SK-N-SH (cell line): ENCODE results near the gene ARHGEF17. TPM values are rescaled to one million over a fixed set of nuclear protein-coding genes. Genes with fewer than 3 reads are reported as not detected.

ENCODE experiments used
- CTCF ChIA-PET: fragments of 300-600, 350-600 bp; formaldehyde crosslinking; extraction: SDS; loops from one replicate; lab custom pipeline; 2021; lab: Yijun Ruan, JAX
- POLR2A ChIA-PET: fragments of 350-600 bp; sonication (Branson Sonifier 250); formaldehyde crosslinking; extraction: SDS; loops from one replicate; lab custom pipeline; 2020; ENCODE audit warnings: antibody characterized with exemption, inconsistent platforms; lab: Yijun Ruan, JAX
- DNase-seq: peaks from one replicate; pipeline ENCODE4 v3.0.0; 2012
- H2AFZ ChIP-seq: fragments of 200-600 bp; sonication (generic); 2 replicates; pipeline ENCODE4 v1.8.1; 2016; ENCODE audit warnings: antibody characterized with exemption, mild to moderate bottlenecking, low read depth
- H3F3A ChIP-seq: fragments of 200-600 bp; sonication (generic); replicated peaks from 2 replicates; pipeline ENCODE3; 2016; ENCODE audit warnings: antibody characterized with exemption, mild to moderate bottlenecking; ENCODE audit not compliant: insufficient read depth
- H3K27ac ChIP-seq, 2 experiments: fragments of 200-500 bp in 1 of 2; fragments of 200-600 bp in 1 of 2; sonication (Bioruptor generic) in 1 of 2; sonication (generic), shearing (Covaris generic) in 1 of 2; 2 replicates each; pipeline versions ENCODE4 v1.5.1 to v1.6.1; 2014 to 2016; ENCODE audit warnings: low read depth in 2 of 2, inconsistent platforms in 1 of 2, low read length in 1 of 2, mild to moderate bottlenecking in 1 of 2, mixed read lengths in 1 of 2
- H3K27me3 ChIP-seq: fragments of 200-600 bp; sonication (generic), shearing (Covaris generic); 2 replicates; pipeline ENCODE4 v1.6.1; 2016; ENCODE audit warnings: mixed run types; ENCODE audit not compliant: insufficient read depth
- H3K36me3 ChIP-seq, 2 experiments: fragments of 200-500 bp in 1 of 2; fragments of 200-600 bp in 1 of 2; sonication (Bioruptor generic) in 1 of 2; sonication (generic) in 1 of 2; replicated peaks in 1 of 2; 2 replicates each; pipeline versions ENCODE3 to v1.5.1; 2014 to 2016; ENCODE audit warnings: low read length in 1 of 2, mild to moderate bottlenecking in 1 of 2; ENCODE audit not compliant: insufficient read depth in 2 of 2, control insufficient read depth in 1 of 2
- H3K4me1 ChIP-seq, 2 experiments: fragments of 200-500 bp in 1 of 2; fragments of 200-600 bp in 1 of 2; sonication (Bioruptor generic) in 1 of 2; sonication (generic), shearing (Covaris generic) in 1 of 2; 2 replicates each; pipeline versions ENCODE4 v1.5.1 to v1.6.1; 2014 to 2016; ENCODE audit warnings: low read depth in 1 of 2, low read length in 1 of 2, mixed run types in 1 of 2; ENCODE audit not compliant: insufficient read depth in 2 of 2, control insufficient read depth in 1 of 2
- H3K4me2 ChIP-seq: fragments of 200-600 bp; sonication (generic), shearing (Covaris generic); 2 replicates; pipeline ENCODE4 v1.6.1; 2017; ENCODE audit warnings: mixed run types
- H3K4me3 ChIP-seq, 2 experiments: fragments of 200-500 bp in 1 of 2; fragments of 200-600 bp in 1 of 2; sonication (Bioruptor generic) in 1 of 2; sonication (generic), shearing (Covaris generic) in 1 of 2; 2 replicates each; pipeline versions ENCODE4 v1.5.1 to v1.8.1; 2014 to 2016; ENCODE audit warnings: low read depth in 2 of 2, inconsistent platforms in 1 of 2, low read length in 1 of 2, mild to moderate bottlenecking in 1 of 2, mixed read lengths in 1 of 2, moderate library complexity in 1 of 2
- H3K79me2 ChIP-seq: fragments of 200-600 bp; sonication (generic); 2 replicates; pipeline ENCODE4 v1.8.1; 2017; ENCODE audit warnings: mild to moderate bottlenecking; ENCODE audit not compliant: insufficient read depth
- H3K9ac ChIP-seq: fragments of 200-600 bp; sonication (generic); 2 replicates; pipeline ENCODE4 v1.6.1; 2017; ENCODE audit warnings: mixed run types
- H3K9me2 ChIP-seq: fragments of 200-600 bp; sonication (generic); 2 replicates; pipeline ENCODE4 v1.6.1; 2017; ENCODE audit warnings: mixed run types
- H3K9me3 ChIP-seq: fragments of 200-600 bp; sonication (generic); 2 replicates; pipeline ENCODE4 v1.6.1; 2017; ENCODE audit warnings: mixed run types, mild to moderate bottlenecking, moderate library complexity
- H4K20me1 ChIP-seq: fragments of 200-600 bp; sonication (generic); 2 replicates; pipeline ENCODE4 v1.6.1; 2017; ENCODE audit warnings: mild to moderate bottlenecking, mixed run types; ENCODE audit not compliant: insufficient read depth
- CHD2 ChIP-seq: fragments of 150-350 bp; IDR thresholded peaks from 2 replicates; pipeline ENCODE4 v1.6.1; 2018; ENCODE audit warnings: low read length; ENCODE audit not compliant: partially characterized antibody
- ELF1 ChIP-seq: IDR thresholded peaks from 2 replicates; pipeline ENCODE4 v1.4.0; 2012
- GATA2 ChIP-seq: sonication (generic); formaldehyde crosslinking; IDR thresholded peaks from 2 replicates; pipeline ENCODE4 v1.5.0; 2020; ENCODE audit warnings: mild to moderate bottlenecking, missing genetic modification reagents
- IRF3 ChIP-seq: fragments of 150-350 bp; IDR thresholded peaks from 2 replicates; pipeline ENCODE4 v1.6.1; 2016; ENCODE audit warnings: mild to moderate bottlenecking, low read depth, low read length
- POLR2AphosphoS5 ChIP-seq: IDR thresholded peaks from 2 replicates; pipeline ENCODE4 v1.6.1; 2012; ENCODE audit warnings: low read depth, low read length
- RAD21 ChIP-seq: IDR thresholded peaks from 2 replicates; pipeline ENCODE4 v1.6.1; 2012; ENCODE audit warnings: mild to moderate bottlenecking, low read length
- RCOR1 ChIP-seq: fragments of 150-350 bp; IDR thresholded peaks from 2 replicates; pipeline ENCODE4 v1.6.1; 2017; ENCODE audit warnings: antibody characterized with exemption, low read length
- RFX5 ChIP-seq: IDR thresholded peaks from 2 replicates; pipeline ENCODE4 v1.6.1; 2012; ENCODE audit warnings: mild to moderate bottlenecking, improper control_type of control experiment, low read length
- SMC3 ChIP-seq: IDR thresholded peaks from 2 replicates; pipeline ENCODE4 v1.6.1; 2012; ENCODE audit warnings: low read depth, low read length, improper control_type of control experiment
- TCF12 ChIP-seq: IDR thresholded peaks from 2 replicates; pipeline ENCODE4 v1.4.0; 2012
- TEAD4 ChIP-seq: IDR thresholded peaks from 2 replicates; pipeline ENCODE4 v1.4.0; 2012; ENCODE audit warnings: mild to moderate bottlenecking, borderline replicate concordance; ENCODE audit not compliant: insufficient read depth
- USF1 ChIP-seq: IDR thresholded peaks from 2 replicates; pipeline ENCODE4 v1.4.0; 2012; ENCODE audit warnings: low read depth, borderline replicate concordance
- USF2 ChIP-seq: fragments of 150-350 bp; IDR thresholded peaks from 2 replicates; pipeline ENCODE4 v1.6.1; 2017; ENCODE audit warnings: antibody characterized with exemption, low read length, low read depth, borderline replicate concordance
- YY1 ChIP-seq: IDR thresholded peaks from 2 replicates; pipeline ENCODE4 v1.4.0; 2012; ENCODE audit warnings: low read depth, mild to moderate bottlenecking
- ZBTB33 ChIP-seq: IDR thresholded peaks from 2 replicates; pipeline ENCODE4 v1.4.0; 2012; ENCODE audit warnings: low read depth, borderline replicate concordance
- WGBS: methylation state at CpG from one replicate; pipeline ENCODE4 v1.1.6; 2017; ENCODE audit warnings: low lambda C conversion rate; 5-methylcytosine and 5-hydroxymethylcytosine counted together
- polyA plus RNA-seq, 3 experiments: library from polyadenylated mRNA; depleted of rRNA; stranded (reverse); fragments of >200 nt; gene quantifications; 2 replicates each; pipeline ENCODE4 v1.2.3, GENCODE V29; 2012

ARHGEF17 gene
- polyA plus RNA-seq, 1 of the 3 experiments (the other 2 are of a cell fraction) = 45.9 TPM

GRCh38 chr11:73277467-73277866, 30.6 kb upstream of the ARHGEF17 start:
- H3K9me2 ChIP-seq = no peaks in the 10 kb centered on the region
- no peak for DNase-seq
- H3K79me2 ChIP-seq = no peaks in the 10 kb centered on the region
- TF ChIP-seq CHD2 (no peak), RFX5 (no peak), USF1 (no peak), SMC3 (no peak), YY1 (no peak), TCF12 (no peak), IRF3 (no peak)
- H3K36me3 ChIP-seq = no peaks in the 10 kb centered on the region
- H4K20me1 ChIP-seq = no peaks in the 10 kb centered on the region
- no peak overlapping the region for H3K27ac ChIP-seq
- H3K27me3 ChIP-seq = no peaks in the 10 kb centered on the region
- H3K4me1 ChIP-seq = peaks cover 0 to 34% of the 10 kb centered on the region in 2 experiments; a peak in 1 of 4 replicates
- ChIA-PET POLR2A (no interaction called here), CTCF (interaction anchor here (1.3 kb wide), 2 partner anchors 11 to 29 kb away, joined by 4 to 5 read pairs; no protein-coding TSS in a partner anchor)
- 81% methylated on average over 3 of the region's 3 CpGs for WGBS
- H3F3A ChIP-seq = no peaks in the 10 kb centered on the region
- H3K4me3 ChIP-seq = no peak overlapping the region
- H2AFZ ChIP-seq = no peak overlapping the region
- H3K9me3 ChIP-seq = no peaks in the 10 kb centered on the region
- no peak overlapping the region for H3K4me2 ChIP-seq
- H3K9ac ChIP-seq = no peak overlapping the region

GRCh38 chr11:73280626-73281025, 27.4 kb upstream of the ARHGEF17 start:
- Histone ChIP-seq H3K9ac (no peak overlapping the region), H3K4me1 (peaks cover 0 to 20% of the 10 kb centered on the region in 2 experiments; a peak in 1 of 4 replicates), H3K79me2 (no peaks in the 10 kb centered on the region), H3K4me2 (no peak overlapping the region), H3K9me3 (no peaks in the 10 kb centered on the region), H3F3A (no peaks in the 10 kb centered on the region), H3K27me3 (no peaks in the 10 kb centered on the region), H3K4me3 (no peak overlapping the region), H4K20me1 (no peaks in the 10 kb centered on the region), H3K27ac (no peak overlapping the region), H2AFZ (no peak overlapping the region), H3K36me3 (no peaks in the 10 kb centered on the region), H3K9me2 (no peaks in the 10 kb centered on the region)
- WGBS = 87% methylated on average over 5 of the region's 5 CpGs
- CTCF ChIA-PET = interaction anchor here (1.0 to 14.8 kb wide), 7 partner anchors 10 to 450 kb away, joined by 3 to 283 read pairs (median 6); partner anchors contain the start of gene P2RY6
- no peak for DNase-seq
- no peak for TF ChIP-seq RCOR1
- POLR2A ChIA-PET = no interaction called here

GRCh38 chr11:73281201-73281741, 26.8 kb upstream of the ARHGEF17 start:
- POLR2A ChIA-PET = no interaction called here
- H4K20me1 ChIP-seq = no peaks in the 10 kb centered on the region
- no peak overlapping the region for H3K9ac ChIP-seq
- no peak for DNase-seq
- no peak overlapping the region; a peak in 1 of 4 replicates for H3K27ac ChIP-seq
- H3K36me3 ChIP-seq = no peaks in the 10 kb centered on the region
- H3K9me2 ChIP-seq = no peaks in the 10 kb centered on the region
- H3K4me2 ChIP-seq = no peak overlapping the region
- H3K4me3 ChIP-seq = no peak overlapping the region
- 71% methylated on average over 1 of the region's 3 CpGs for WGBS
- no peaks in the 10 kb centered on the region for H3K9me3 ChIP-seq
- CTCF ChIA-PET = interaction anchor here (1.6 to 14.8 kb wide), 4 partner anchors 9 to 54 kb away, joined by 6 to 283 read pairs (median 104); partner anchors contain the start of gene P2RY6
- no peak overlapping the region for H2AFZ ChIP-seq
- H3F3A ChIP-seq = no peaks in the 10 kb centered on the region
- no peaks in the 10 kb centered on the region for H3K79me2 ChIP-seq
- no peaks in the 10 kb centered on the region for H3K27me3 ChIP-seq
- H3K4me1 ChIP-seq = peaks cover 0 to 20% of the 10 kb centered on the region in 2 experiments; a peak in 1 of 4 replicates
- no peak for TF ChIP-seq GATA2 (CRISPR knock-in tag)
- no peak for TF ChIP-seq TEAD4
- TF ChIP-seq USF2 = no peak
- no peak for TF ChIP-seq RAD21
- TF ChIP-seq ZBTB33 = no peak
- TF ChIP-seq ELF1 = no peak
- TF ChIP-seq TCF12 = no peak
- TF ChIP-seq POLR2AphosphoS5 = no peak
- no peak for TF ChIP-seq USF1
